ENCODE data around the gene RGS7BP. TPM values are rescaled to one million over a fixed set of nuclear protein-coding genes. Genes with fewer than 3 reads are reported as not detected.

RGS7BP gene
- polyA plus RNA-seq: 1 to 10 TPM in 1 of 4 donors, under 1 TPM in 1, not detected in 2; 0.97 to 1.3 TPM
- long read RNA-seq, donor 1: 0 reads
- long read RNA-seq, donor 2: 0 reads
- long read RNA-seq, donor 3: 0 reads
- long read RNA-seq, donor 4: 0 reads
- long read RNA-seq, donor 5: 0 reads
- long read RNA-seq, donor 6, full-length matches to known transcripts: 1 of 1 reads
- long read RNA-seq, donor 6, partial matches to known transcripts: 0 of 1 reads
- long read RNA-seq, donor 6, other reads (novel, unspliced or antisense): 0 of 1 reads
- long read RNA-seq, donor 7: 0 reads
- long read RNA-seq, donor 8: 0 reads
- long read RNA-seq, donor 9: 0 reads
- long read RNA-seq, donor 10, full-length matches to known transcripts: 1 of 1 reads
- long read RNA-seq, donor 10, partial matches to known transcripts: 0 of 1 reads
- long read RNA-seq, donor 10, other reads (novel, unspliced or antisense): 0 of 1 reads

- no peak for FAIRE-seq
- peak within 1 kb of the TSS in 2 of 3 donors; percentile 14 to 53 for H3K4me3 ChIP-seq (ENCODE audit: low read depth in 1 of 3, low read length in 3 of 3)
- peaks cover 0 to 44% (median 7%) of the 10 kb centered on the region in 3 donors for H3K27me3 ChIP-seq (ENCODE audit: control insufficient read depth in 3 of 3, insufficient read depth in 3 of 3, low read length in 3 of 3)
- DNase-seq: peak in 1 of 2 donors; percentile 74
- no peaks in the 10 kb centered on the region for H3K36me3 ChIP-seq (ENCODE audit: control insufficient read depth in 3 of 3, insufficient read depth in 2 of 3, low read depth in 1 of 3, low read length in 3 of 3)
- WGBS, 3 donors: 3 to 6% (median 6%) methylated on average over 50 to 53 of the region's 53 CpGs
- no peaks in the 10 kb centered on the region for H3K4me1 ChIP-seq (ENCODE audit: control insufficient read depth in 3 of 3, insufficient read depth in 2 of 3, low read depth in 1 of 3, low read length in 2 of 3)
- no peaks in the 10 kb centered on the region for H3K9me3 ChIP-seq (ENCODE audit: control insufficient read depth in 2 of 2, insufficient read depth in 1 of 2, low read depth in 1 of 2, low read length in 1 of 2)
- H3K27ac ChIP-seq (ENCODE audit: low read depth in 1 of 3, low read length in 2 of 3): peak within 1 kb of the TSS in 1 of 3 donors; percentile 5
Observed at GRCh38 chr5:64505769-64506566, at the start of gene RGS7BP. TSS of gene RGS7BP (plus strand) at chr5:64506015. CDS start at chr5:64506625, 610 bp downstream.

- WGBS, 3 donors: 64 to 78% (median 71%) methylated on average over 1 of the region's 1 CpG
- Histone ChIP-seq H3K4me3 (ENCODE audit: low read depth in 1 of 3, low read length in 3 of 3) (no peak overlapping the region), H3K36me3 (ENCODE audit: control insufficient read depth in 3 of 3, insufficient read depth in 2 of 3, low read depth in 1 of 3, low read length in 3 of 3) (no peaks in the 10 kb centered on the region), H3K27me3 (ENCODE audit: control insufficient read depth in 3 of 3, insufficient read depth in 3 of 3, low read length in 3 of 3) (no peaks in the 10 kb centered on the region), H3K4me1 (ENCODE audit: control insufficient read depth in 3 of 3, insufficient read depth in 2 of 3, low read depth in 1 of 3, low read length in 2 of 3) (no peaks in the 10 kb centered on the region), H3K9me3 (ENCODE audit: control insufficient read depth in 2 of 2, insufficient read depth in 1 of 2, low read depth in 1 of 2, low read length in 1 of 2) (no peaks in the 10 kb centered on the region), H3K27ac (ENCODE audit: low read depth in 1 of 3, low read length in 2 of 3) (no peak overlapping the region)
- DNase-seq (no peak), FAIRE-seq (no peak)
Observed at GRCh38 chr5:64457846-64458245, 48.0 kb upstream of the RGS7BP start.

DNA sequence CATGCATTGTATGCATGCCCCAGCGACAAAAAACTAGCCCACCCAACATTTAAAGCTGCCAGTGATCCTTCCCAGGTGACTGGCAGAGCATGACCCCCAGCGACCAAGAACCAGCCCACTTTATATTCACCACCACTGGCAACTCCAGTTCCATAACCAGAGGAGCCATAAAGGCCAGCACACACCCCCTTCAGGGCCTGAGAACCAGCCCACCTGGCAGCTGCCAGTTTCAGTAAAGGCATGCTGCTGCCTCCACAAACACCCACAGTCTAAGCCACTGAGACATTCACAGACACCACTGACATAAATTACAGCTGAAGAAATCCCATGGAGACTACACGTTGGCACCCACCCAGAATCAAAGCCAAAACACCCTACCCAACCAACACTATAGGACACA lies 46.9 kb upstream of the RGS7BP start:
- no peaks in the 10 kb centered on the region for H3K9me3 ChIP-seq (ENCODE audit: control insufficient read depth in 2 of 2, insufficient read depth in 1 of 2, low read depth in 1 of 2, low read length in 1 of 2)
- H3K27me3 ChIP-seq (ENCODE audit: control insufficient read depth in 3 of 3, insufficient read depth in 3 of 3, low read length in 3 of 3): no peaks in the 10 kb centered on the region
- DNase-seq (no peak), FAIRE-seq (no peak)
- no peaks in the 10 kb centered on the region for H3K36me3 ChIP-seq (ENCODE audit: control insufficient read depth in 3 of 3, insufficient read depth in 2 of 3, low read depth in 1 of 3, low read length in 3 of 3)
- no peak overlapping the region for H3K4me3 ChIP-seq (ENCODE audit: low read depth in 1 of 3, low read length in 3 of 3)
- no peak overlapping the region for H3K27ac ChIP-seq (ENCODE audit: low read depth in 1 of 3, low read length in 2 of 3)
- H3K4me1 ChIP-seq (ENCODE audit: control insufficient read depth in 3 of 3, insufficient read depth in 2 of 3, low read depth in 1 of 3, low read length in 2 of 3): no peaks in the 10 kb centered on the region
- 69 to 79% (median 74%) methylated on average over 3 of the region's 3 CpGs for WGBS, 3 donors

DNA sequence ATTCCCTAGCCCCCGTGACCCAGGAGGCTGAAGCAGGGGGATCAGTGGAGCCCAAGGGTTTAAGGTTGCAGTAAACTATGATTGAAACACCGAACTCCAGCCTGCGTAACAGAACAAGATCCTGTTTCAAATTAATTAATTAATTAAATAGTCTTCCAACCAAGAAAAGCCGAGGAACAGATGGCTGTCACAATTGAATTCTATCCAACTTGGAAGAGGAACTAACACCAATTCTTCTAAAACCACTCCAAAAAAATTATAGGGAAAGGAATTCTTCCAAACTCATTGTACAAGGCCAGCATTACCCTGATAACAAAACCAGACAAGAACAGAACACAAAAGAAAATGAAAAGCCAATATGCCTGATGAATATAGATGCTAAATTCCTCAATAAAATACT lies 43.4 kb upstream of the RGS7BP start:
- Histone ChIP-seq H3K4me1 (ENCODE audit: control insufficient read depth in 3 of 3, insufficient read depth in 2 of 3, low read depth in 1 of 3, low read length in 2 of 3) (no peaks in the 10 kb centered on the region), H3K27me3 (ENCODE audit: control insufficient read depth in 3 of 3, insufficient read depth in 3 of 3, low read length in 3 of 3) (no peaks in the 10 kb centered on the region), H3K9me3 (ENCODE audit: control insufficient read depth in 2 of 2, insufficient read depth in 1 of 2, low read depth in 1 of 2, low read length in 1 of 2) (no peaks in the 10 kb centered on the region), H3K27ac (ENCODE audit: low read depth in 1 of 3, low read length in 2 of 3) (no peak overlapping the region), H3K4me3 (ENCODE audit: low read depth in 1 of 3, low read length in 3 of 3) (no peak overlapping the region), H3K36me3 (ENCODE audit: control insufficient read depth in 3 of 3, insufficient read depth in 2 of 3, low read depth in 1 of 3, low read length in 3 of 3) (no peaks in the 10 kb centered on the region)
- DNase-seq (no peak), FAIRE-seq (no peak)
- WGBS, 3 donors: 65 to 75% (median 69%) methylated on average over 4 of the region's 4 CpGs

GRCh38 chr5:64486163-64486562 lies 19.7 kb upstream of the RGS7BP start:
- no peak overlapping the region for H3K4me3 ChIP-seq (ENCODE audit: low read depth in 1 of 3, low read length in 3 of 3)
- DNase-seq: no peak
- H3K9me3 ChIP-seq (ENCODE audit: control insufficient read depth in 2 of 2, insufficient read depth in 1 of 2, low read depth in 1 of 2, low read length in 1 of 2): peaks cover 0 to 9% of the 10 kb centered on the region in 2 donors
- H3K27ac ChIP-seq (ENCODE audit: low read depth in 1 of 3, low read length in 2 of 3): no peak overlapping the region
- H3K36me3 ChIP-seq (ENCODE audit: control insufficient read depth in 3 of 3, insufficient read depth in 2 of 3, low read depth in 1 of 3, low read length in 3 of 3): no peaks in the 10 kb centered on the region
- WGBS, 3 donors: 8 to 58% (median 32%) methylated on average over 2 of the region's 2 CpGs
- no peaks in the 10 kb centered on the region for H3K27me3 ChIP-seq (ENCODE audit: control insufficient read depth in 3 of 3, insufficient read depth in 3 of 3, low read length in 3 of 3)
- FAIRE-seq: no peak
- no peaks in the 10 kb centered on the region for H3K4me1 ChIP-seq (ENCODE audit: control insufficient read depth in 3 of 3, insufficient read depth in 2 of 3, low read depth in 1 of 3, low read length in 2 of 3)

- H3K27me3 ChIP-seq (ENCODE audit: control insufficient read depth in 3 of 3, insufficient read depth in 3 of 3, low read length in 3 of 3): no peaks in the 10 kb centered on the region
- no peak for FAIRE-seq
Observed at GRCh38 chr5:64487283-64487682, 18.5 kb upstream of the RGS7BP start.

DNA sequence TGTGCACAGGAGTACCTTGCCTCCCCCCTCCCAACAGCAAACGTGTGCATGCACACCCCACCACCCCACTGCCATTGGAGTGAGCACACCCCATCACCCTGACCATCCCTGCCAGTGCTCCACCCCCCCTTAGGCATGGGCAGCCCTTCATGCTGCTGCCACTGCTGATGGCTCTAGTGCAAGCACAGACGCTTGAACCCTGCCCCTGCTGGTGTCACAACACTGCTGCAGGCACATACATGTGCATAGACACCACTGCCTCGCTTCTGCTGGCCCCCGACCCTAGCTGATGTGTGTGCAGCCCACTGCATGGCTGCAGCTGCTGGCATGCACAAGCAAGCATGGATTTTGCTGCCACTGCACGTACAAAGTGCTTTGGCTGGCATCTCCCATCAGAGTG lies 16.0 kb upstream of the RGS7BP start:
- WGBS, 3 donors: 32 to 42% (median 39%) methylated on average over 5 of the region's 5 CpGs
- no peak overlapping the region for H3K27ac ChIP-seq (ENCODE audit: low read depth in 1 of 3, low read length in 2 of 3)
- peaks cover 0 to 3% of the 10 kb centered on the region in 2 donors for H3K9me3 ChIP-seq (ENCODE audit: control insufficient read depth in 2 of 2, insufficient read depth in 1 of 2, low read depth in 1 of 2, low read length in 1 of 2)
- DNase-seq (no peak), FAIRE-seq (no peak)
- H3K27me3 ChIP-seq (ENCODE audit: control insufficient read depth in 3 of 3, insufficient read depth in 3 of 3, low read length in 3 of 3): no peaks in the 10 kb centered on the region
- no peaks in the 10 kb centered on the region for H3K4me1 ChIP-seq (ENCODE audit: control insufficient read depth in 3 of 3, insufficient read depth in 2 of 3, low read depth in 1 of 3, low read length in 2 of 3)
- no peaks in the 10 kb centered on the region for H3K36me3 ChIP-seq (ENCODE audit: control insufficient read depth in 3 of 3, insufficient read depth in 2 of 3, low read depth in 1 of 3, low read length in 3 of 3)
- no peak overlapping the region for H3K4me3 ChIP-seq (ENCODE audit: low read depth in 1 of 3, low read length in 3 of 3)

More at GRCh38 chr5:64487283-64487682, 18.5 kb upstream of the RGS7BP start:
- Histone ChIP-seq H3K4me1 (ENCODE audit: control insufficient read depth in 3 of 3, insufficient read depth in 2 of 3, low read depth in 1 of 3, low read length in 2 of 3) (no peaks in the 10 kb centered on the region), H3K9me3 (ENCODE audit: control insufficient read depth in 2 of 2, insufficient read depth in 1 of 2, low read depth in 1 of 2, low read length in 1 of 2) (peaks cover 0 to 9% of the 10 kb centered on the region in 2 donors), H3K36me3 (ENCODE audit: control insufficient read depth in 3 of 3, insufficient read depth in 2 of 3, low read depth in 1 of 3, low read length in 3 of 3) (no peaks in the 10 kb centered on the region), H3K27ac (ENCODE audit: low read depth in 1 of 3, low read length in 2 of 3) (no peak overlapping the region), H3K4me3 (ENCODE audit: low read depth in 1 of 3, low read length in 3 of 3) (no peak overlapping the region)
- DNase-seq: no peak

DNA sequence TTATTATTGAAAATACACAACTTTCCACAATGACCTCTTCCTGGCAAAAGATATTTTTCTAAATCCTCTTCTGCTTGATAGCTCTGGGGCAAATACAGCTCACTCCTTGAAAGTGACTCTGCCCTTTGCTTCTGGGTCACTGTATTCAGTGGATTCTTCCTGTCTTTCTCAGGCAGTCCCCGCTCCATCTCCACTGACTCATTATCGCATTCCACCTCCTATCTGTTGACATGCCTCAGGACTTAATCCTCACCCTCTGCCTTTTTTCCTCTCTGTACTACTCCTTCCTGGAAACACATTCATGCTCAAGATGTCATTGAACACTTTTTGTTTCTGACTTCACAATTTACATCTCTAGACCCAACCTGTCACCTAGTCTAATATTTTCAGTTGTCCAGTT lies 8.4 kb upstream of the RGS7BP start:
- H3K4me3 ChIP-seq (ENCODE audit: low read depth in 1 of 3, low read length in 3 of 3): no peak overlapping the region
- H3K27me3 ChIP-seq (ENCODE audit: control insufficient read depth in 3 of 3, insufficient read depth in 3 of 3, low read length in 3 of 3): peaks cover 0 to 4% (median 0%) of the 10 kb centered on the region in 3 donors
- no peaks in the 10 kb centered on the region for H3K4me1 ChIP-seq (ENCODE audit: control insufficient read depth in 3 of 3, insufficient read depth in 2 of 3, low read depth in 1 of 3, low read length in 2 of 3)
- H3K36me3 ChIP-seq (ENCODE audit: control insufficient read depth in 3 of 3, insufficient read depth in 2 of 3, low read depth in 1 of 3, low read length in 3 of 3): no peaks in the 10 kb centered on the region
- no peak overlapping the region for H3K27ac ChIP-seq (ENCODE audit: low read depth in 1 of 3, low read length in 2 of 3)
- 9 to 48% (median 48%) methylated on average over 2 of the region's 2 CpGs for WGBS, 3 donors
- DNase-seq: no peak
- no peak for FAIRE-seq
- no peaks in the 10 kb centered on the region for H3K9me3 ChIP-seq (ENCODE audit: control insufficient read depth in 2 of 2, insufficient read depth in 1 of 2, low read depth in 1 of 2, low read length in 1 of 2)

Data from small intestine (tissue), 16 donors.